Bone marrow (tissue), 2 donors: Measurements from ENCODE around the gene UBE2H.
A peak's percentile ranks its signal among the peaks of the same experiment; 100 is the strongest.

ENCODE experiments used
- DNase-seq, 2 donors: peaks; one replicate each; lab custom pipeline; 2025; lab: John Stamatoyannopoulos, UW

The UBE2H gene

GRCh38 chr7:129950191-129950932, 2.4 kb downstream of the UBE2H start:
- DNase-seq = no peak

- DNase-seq = no peak
Measured at GRCh38 chr7:129949292-129950133, 3.2 kb downstream of the UBE2H start.

DNA sequence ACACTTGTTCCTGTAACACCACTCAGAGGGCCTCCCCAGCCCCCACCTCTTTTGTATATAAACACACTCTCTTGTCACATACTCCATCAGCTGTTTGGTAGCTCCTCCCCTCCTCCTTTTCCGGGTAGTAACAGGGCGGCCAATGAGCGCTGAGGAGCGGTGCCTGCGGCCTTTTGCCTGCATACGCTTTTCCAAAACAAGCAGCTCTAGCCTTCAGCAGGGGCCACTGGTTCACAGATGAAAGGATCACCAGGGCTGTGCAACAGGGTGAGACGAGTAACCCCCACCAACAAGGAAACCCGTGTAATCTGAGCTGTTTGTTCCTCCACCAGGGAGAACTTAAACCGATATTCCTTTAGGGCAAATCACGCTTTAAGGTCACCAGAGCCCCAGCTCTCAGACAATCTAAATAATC, 3.9 kb downstream of the UBE2H start:
- peak; percentile 15 to 80 for DNase-seq

DNA sequence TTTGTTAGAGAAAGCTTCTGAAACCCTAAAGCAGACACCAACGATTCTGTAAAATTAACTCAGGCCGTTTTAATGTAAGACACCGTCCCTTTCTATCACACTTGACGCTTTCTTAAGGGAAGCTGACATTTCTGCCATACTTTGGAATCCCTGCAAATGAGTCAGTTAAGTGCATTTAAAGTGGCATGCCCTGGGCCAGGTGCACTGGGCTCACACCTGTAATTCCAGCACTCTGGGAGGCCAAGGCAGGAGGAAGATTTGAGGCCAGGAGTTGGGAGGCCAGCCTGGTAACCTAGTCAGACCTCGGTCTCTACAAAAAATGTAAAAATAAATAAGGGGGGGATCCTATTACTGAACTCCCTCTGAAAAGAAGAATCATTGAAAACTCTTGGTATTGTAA, 4.4 kb downstream of the UBE2H start:
- DNase-seq = no peak

DNA sequence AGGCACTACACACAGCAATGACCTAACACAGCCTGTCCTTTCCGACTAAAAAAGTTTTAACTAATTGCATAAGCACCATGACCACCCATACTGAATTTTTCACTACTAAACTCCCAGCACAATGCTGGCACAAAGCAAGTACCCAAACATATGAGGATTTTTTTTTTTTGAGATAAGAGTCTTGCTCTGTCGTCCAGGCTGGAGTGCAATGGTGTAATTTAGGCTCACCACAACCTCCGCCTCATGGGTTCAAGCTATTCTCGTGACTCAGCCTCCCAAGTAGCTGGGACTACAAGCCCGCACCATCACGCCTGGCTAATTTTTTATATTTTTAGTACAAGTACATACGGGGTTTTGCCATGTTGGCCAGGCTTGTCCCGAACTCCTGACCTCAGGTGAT, 5.1 kb downstream of the UBE2H start:
- DNase-seq = no peak

GRCh38 chr7:129947049-129947448, 5.7 kb downstream of the UBE2H start:
- no peak for DNase-seq

- DNase-seq = no peak
Measured at GRCh38 chr7:129946282-129946681, 6.5 kb downstream of the UBE2H start.

- DNase-seq = no peak
Measured at GRCh38 chr7:129943352-129943751, 9.4 kb downstream of the UBE2H start.

- no peak for DNase-seq
Measured at GRCh38 chr7:129940329-129940728, 12.4 kb downstream of the UBE2H start.

GRCh38 chr7:129939881-129940280, 12.9 kb downstream of the UBE2H start:
- DNase-seq = no peak

GRCh38 chr7:129933627-129934026, 19.1 kb downstream of the UBE2H start:
- DNase-seq = no peak

DNA sequence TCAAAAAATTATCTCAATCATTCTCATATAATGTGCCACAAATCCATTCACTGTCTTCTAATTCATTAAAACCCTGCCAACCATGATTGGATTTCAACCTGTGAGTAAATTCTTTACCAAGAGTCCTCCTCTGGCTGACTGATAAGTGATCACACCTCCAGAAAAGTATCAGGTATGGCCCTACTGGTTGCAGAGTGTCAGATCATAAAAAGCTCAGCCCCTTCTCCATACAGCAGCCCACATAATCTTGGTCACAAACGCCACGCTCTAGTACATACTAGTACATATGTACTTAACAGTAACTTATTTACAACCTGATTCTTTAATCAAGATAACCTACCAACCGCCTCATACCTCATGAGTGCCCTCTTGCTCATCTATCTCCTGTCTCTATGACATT, 26.1 kb downstream of the UBE2H start:
- DNase-seq = no peak

GRCh38 chr7:129925416-129926002, 27.3 kb downstream of the UBE2H start:
- no peak for DNase-seq

DNA sequence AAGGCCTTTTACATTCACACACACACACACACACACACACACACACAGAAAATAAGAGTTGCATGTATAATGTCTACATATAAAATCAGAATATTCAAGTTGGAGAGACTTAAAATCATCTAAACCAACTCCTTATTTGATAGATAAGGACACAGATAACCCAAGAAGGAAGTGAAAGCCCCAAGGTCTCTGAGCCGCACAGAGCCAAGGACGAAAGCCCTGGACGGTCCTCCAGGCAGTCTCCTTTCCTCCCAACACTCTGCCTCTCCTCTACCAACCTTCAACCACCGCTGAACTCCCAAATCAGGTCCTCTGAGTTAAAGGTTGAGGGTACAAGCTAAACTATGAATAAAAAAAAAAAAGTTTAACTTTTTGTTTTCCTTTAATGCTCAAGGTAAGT, 28.2 kb downstream of the UBE2H start:
- no peak for DNase-seq

- no peak for DNase-seq
Measured at GRCh38 chr7:129923709-129924108, 29.1 kb downstream of the UBE2H start.

- no peak for DNase-seq
Measured at GRCh38 chr7:129919492-129919891, 33.3 kb downstream of the UBE2H start.

- no peak for DNase-seq
Measured at GRCh38 chr7:129918922-129919321, 33.8 kb downstream of the UBE2H start.

- no peak for DNase-seq
Measured at GRCh38 chr7:129917934-129918333, 34.8 kb downstream of the UBE2H start.

DNA sequence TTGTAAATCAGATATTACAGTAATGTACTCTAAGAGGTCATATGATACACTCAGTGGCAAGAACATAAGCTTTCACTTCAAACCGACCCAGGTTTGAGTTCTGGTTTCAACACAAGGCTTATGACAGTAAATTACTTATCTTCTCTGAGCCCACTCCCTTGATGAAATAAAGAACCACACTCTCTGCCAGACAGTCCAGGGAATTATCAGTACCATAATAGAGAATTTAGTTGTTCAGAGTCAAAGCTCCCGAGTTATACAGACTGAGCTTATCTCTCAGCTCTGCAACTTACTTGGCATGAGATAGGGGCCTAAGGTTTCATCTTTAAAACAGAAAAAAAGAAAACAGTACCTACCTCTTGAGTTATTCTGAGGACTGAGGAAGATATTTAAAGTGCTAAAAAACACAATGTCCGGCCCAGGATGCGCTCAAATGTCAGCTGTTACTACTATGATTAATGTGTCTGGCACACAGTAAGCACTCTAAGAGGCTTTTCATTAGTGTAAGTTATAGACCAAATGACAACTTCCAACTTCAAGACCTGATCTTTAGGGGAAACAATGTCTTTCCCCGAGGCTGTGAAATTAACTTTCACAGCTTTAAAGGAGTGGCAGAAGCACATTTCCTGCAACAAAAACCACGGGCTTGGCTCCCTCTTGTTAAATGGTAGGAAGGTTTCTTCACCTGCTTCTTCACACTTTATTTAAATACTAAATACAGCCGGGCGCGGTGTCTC, 38.1 kb downstream of the UBE2H start:
- no peak for DNase-seq

- DNase-seq = no peak
Measured at GRCh38 chr7:129913428-129913827, 39.3 kb downstream of the UBE2H start.

- DNase-seq = no peak
Measured at GRCh38 chr7:129911790-129912189, 41.0 kb downstream of the UBE2H start.

DNA sequence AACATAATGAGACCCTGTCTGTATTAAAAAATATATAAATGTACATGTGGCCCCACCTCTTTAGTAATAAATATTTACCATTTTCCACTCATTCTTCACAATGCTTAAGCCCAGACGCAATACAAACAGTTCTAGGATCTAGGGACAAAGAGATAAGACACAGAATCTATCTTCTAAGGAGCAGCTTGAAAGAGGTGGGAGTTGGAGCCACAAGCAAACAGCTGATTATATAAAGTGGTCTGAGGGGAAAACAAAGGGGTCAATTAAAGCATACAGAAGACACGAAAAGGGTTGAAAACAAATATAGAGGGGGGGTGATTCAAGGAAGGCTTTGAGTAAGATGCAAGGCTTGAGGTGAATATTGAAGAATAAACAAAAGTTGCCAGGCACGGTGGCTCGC, 43.1 kb downstream of the UBE2H start:
- DNase-seq = no peak
